ENCODE results near the gene DIP2C.

DNA sequence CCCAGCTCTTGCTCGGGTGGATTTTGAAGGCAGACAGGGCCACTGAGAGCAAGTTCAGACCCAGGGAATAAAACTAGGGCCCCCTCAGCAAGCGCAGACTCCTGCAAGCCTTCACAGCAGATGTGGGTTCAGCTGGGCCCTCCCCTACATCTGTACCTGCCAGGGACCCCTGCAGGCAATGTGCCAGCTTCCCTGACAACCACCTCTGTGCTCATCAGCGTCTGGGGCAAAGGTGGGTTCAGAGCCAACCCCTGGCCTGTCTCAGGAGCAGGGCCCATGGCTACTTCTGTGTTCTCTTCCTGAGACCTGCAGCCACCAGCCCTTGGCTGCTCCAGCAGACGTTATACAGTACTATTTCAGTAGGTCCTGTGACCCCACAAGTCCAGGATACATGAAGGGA is 189.5 kb downstream of the DIP2C start:
- TF ChIP-seq, protein P1, sequence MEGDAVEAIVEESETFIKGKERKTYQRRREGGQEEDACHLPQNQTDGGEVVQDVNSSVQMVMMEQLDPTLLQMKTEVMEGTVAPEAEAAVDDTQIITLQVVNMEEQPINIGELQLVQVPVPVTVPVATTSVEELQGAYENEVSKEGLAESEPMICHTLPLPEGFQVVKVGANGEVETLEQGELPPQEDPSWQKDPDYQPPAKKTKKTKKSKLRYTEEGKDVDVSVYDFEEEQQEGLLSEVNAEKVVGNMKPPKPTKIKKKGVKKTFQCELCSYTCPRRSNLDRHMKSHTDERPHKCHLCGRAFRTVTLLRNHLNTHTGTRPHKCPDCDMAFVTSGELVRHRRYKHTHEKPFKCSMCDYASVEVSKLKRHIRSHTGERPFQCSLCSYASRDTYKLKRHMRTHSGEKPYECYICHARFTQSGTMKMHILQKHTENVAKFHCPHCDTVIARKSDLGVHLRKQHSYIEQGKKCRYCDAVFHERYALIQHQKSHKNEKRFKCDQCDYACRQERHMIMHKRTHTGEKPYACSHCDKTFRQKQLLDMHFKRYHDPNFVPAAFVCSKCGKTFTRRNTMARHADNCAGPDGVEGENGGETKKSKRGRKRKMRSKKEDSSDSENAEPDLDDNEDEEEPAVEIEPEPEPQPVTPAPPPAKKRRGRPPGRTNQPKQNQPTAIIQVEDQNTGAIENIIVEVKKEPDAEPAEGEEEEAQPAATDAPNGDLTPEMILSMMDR (IDR thresholded peaks at IDR 0.05) = no peak
- TF ChIP-seq TAF1 (IDR thresholded peaks at IDR 0.05; ENCODE audit: borderline replicate concordance, low read depth, low read length) (no peak), SIN3A (IDR thresholded peaks at IDR 0.05; ENCODE audit: borderline replicate concordance, low read depth, low read length) (no peak), EZH2phosphoT487 (IDR thresholded peaks at IDR 0.05; ENCODE audit: borderline replicate concordance, low read depth) (no peak), TEAD4 (IDR thresholded peaks at IDR 0.05; ENCODE audit: borderline replicate concordance, insufficient read depth) (no peak), SMC3 (IDR thresholded peaks at IDR 0.05; ENCODE audit: low read depth, low read length) (no peak)
